Activated CD4-positive, alpha-beta T cell treated with anti-CD3 and anti-CD28 coated beads, Interleukin-2, Interleukin-4, amounts not matched to agents 100 ng/mL and 50 ng/mL, durations not matched to agents 16 hours and 8 hours (primary cell): Measurements from ENCODE around the gene BMX.
A peak's percentile ranks its signal among the peaks of the same experiment; 100 is the strongest.

Experiments used
- DNase-seq: peaks from one replicate; pipeline ENCODE4 v3.0.0-alpha.2; 2020; ENCODE audit warnings: low spot score

BMX gene

GRCh38 chrX:15507005-15507404 is 6.4 kb downstream of the BMX start:
- DNase-seq = no peak

- DNase-seq = no peak
These were observed 9.2 kb downstream of the BMX start for GRCh38 chrX:15509845-15510244.

- DNase-seq = no peak
These were observed 11.0 kb downstream of the BMX start for GRCh38 chrX:15511563-15511962.

- DNase-seq = no peak
These were observed 11.9 kb downstream of the BMX start for GRCh38 chrX:15512401-15512965.

- no peak for DNase-seq
These were observed 13.7 kb downstream of the BMX start for GRCh38 chrX:15514279-15514678.

- no peak for DNase-seq
These were observed 15.3 kb downstream of the BMX start for GRCh38 chrX:15515931-15516330.

- no peak for DNase-seq
These were observed 21.9 kb downstream of the BMX start for GRCh38 chrX:15522464-15522863.

- DNase-seq = no peak
These were observed 22.5 kb downstream of the BMX start for GRCh38 chrX:15523088-15523487.

GRCh38 chrX:15524417-15524816 is 23.8 kb downstream of the BMX start:
- no peak for DNase-seq

GRCh38 chrX:15525664-15526416 is 25.2 kb downstream of the BMX start:
- DNase-seq = no peak

GRCh38 chrX:15529165-15529564 is 28.6 kb downstream of the BMX start:
- DNase-seq = no peak

- DNase-seq = no peak
These were observed 29.7 kb downstream of the BMX start for GRCh38 chrX:15530318-15530717.

- DNase-seq = no peak
These were observed 46.1 kb downstream of the BMX start for GRCh38 chrX:15546745-15547144.

- DNase-seq = no peak
These were observed 46.7 kb downstream of the BMX start for GRCh38 chrX:15547356-15547755.

- DNase-seq = no peak
These were observed 48.8 kb downstream of the BMX start for GRCh38 chrX:15549189-15550012.

- DNase-seq = no peak
These were observed 58.6 kb downstream of the BMX start for GRCh38 chrX:15559227-15559626.

- DNase-seq = no peak
These were observed 60.3 kb downstream of the BMX start for GRCh38 chrX:15560924-15561323.

GRCh38 chrX:15563056-15563455 is 62.4 kb downstream of the BMX start:
- no peak for DNase-seq

- peak; percentile 34 for DNase-seq
These were observed 64.5 kb downstream of the BMX start for GRCh38 chrX:15564981-15565579.

- no peak for DNase-seq
These were observed 65.6 kb downstream of the BMX start for GRCh38 chrX:15566244-15566643.

- no peak for DNase-seq
These were observed 66.7 kb downstream of the BMX start for GRCh38 chrX:15567267-15567666.

GRCh38 chrX:15567886-15568616 is 67.4 kb downstream of the BMX start:
- no peak for DNase-seq
